COR-L47 (cell line): ENCODE results near the gene RHBDF2.

Source experiments
- DNase-seq: peaks from one replicate; lab custom pipeline; 2025; lab: John Stamatoyannopoulos, UW

RHBDF2 gene

DNA sequence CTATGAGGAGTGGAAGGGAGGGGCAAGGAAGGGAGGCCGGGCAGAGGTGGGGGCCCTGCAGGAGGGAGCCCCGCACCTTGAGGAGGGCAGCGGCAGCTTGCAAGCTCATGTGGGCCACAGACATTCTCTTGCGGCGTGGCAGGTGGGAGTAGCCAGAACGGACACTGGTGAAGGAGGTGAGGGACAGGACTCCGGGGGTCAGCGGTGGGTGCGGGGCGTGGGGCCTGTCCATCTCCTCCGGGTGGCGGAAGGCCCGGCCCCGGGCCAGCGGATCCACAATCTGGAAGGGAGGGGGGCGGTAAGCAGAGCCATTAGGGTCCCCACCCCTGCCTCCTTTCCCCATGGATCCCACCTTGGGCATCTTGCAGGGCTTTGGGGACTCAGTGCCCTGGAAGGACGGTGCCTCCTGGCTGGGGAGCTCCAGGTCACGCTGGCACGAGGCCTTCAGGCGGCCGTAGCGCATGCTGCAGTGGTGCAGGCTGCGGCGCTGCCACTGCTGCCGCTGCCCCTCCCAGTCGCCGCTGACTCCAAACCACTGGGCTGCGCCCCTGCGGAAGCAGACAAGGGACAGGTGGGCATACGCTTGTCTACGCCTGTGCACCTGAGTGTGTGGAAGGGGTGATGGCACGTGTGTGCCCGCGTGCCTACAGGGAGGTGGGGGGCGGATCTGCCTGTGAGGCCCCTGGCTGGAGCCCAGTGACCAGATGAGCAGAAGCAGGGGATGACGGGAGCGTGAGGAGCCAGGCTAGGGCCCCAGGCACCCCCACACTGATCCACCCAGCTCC is 22.3 kb downstream of the RHBDF2 start:
- DNase-seq: no peak

DNA sequence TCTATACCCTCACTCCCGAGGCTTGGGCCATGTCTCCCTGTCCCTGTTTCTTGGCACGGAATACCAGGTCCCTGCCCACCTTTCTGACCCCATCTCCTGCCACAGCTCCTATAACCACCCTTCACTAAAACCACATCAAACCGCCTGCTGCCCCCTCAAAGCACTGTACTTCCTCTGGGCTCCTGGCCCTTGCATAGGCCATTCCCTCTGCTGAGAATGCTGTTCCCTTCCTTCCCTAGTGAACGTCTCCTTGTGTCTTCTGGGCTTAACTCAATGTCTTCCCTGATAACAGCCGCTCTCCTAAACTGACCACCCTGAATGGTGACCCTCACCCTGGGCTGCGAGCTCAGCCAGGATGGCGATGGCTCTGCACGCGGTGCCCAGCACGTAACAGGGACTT is 23.1 kb downstream of the RHBDF2 start:
- no peak for DNase-seq

DNA sequence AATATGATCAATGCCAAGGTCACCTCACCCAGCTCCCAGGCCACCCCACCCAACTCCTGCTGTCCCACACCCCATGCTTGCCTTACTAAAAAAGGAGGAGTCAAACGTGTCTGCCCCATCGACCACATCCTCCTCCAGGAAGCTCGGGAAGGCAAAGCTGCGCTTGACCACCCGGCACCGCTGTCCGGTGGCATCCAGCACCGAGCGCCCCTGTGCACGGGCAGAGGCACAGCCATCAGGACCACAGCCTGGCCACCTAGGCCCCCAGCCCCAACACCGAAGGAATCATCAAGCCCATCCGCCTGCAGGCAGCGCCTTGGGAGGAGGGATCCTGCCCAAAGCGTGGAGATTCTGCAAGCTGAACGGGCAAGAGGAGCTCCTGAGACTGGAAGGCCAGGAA is 23.6 kb downstream of the RHBDF2 start:
- DNase-seq: no peak

DNA sequence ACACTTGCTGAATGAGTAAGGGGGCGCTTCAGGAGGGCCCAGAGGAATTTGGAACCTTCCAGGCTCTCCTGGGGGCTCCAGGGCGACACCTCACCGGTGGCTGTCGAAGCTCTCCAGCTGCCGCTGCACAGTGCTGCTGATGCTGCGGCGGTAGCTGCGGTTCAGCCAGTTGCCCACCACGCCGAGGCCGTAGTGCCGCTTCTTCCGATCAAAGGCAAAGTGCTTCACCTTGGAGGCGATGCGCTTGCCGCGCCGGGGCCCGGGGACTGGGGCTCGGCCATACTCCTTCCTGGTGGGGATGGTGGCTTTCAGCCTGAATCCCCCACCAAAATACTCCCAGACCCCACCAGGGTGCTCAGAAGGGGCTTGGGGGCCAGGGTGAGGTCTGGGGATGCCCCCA is 24.5 kb downstream of the RHBDF2 start:
- DNase-seq: no peak

DNA sequence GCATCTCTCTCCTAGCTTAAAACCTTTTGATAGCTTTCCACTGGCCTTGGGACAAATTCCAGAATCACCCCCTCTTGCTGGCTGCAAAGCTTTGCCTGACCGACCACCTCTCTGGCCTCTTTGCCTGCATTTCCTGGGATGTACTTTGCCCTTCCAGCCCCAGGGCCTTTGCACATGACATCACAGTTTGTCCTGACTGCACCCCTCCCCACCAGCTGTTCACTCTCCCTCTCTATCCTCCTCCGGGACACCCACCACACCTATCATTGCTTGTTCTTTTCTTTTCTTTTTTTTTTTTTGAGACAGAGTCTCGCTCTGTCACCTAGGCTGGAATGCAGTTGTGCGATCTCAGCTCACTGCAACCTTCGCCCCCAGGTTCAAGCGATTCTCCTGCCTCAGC is 25.9 kb downstream of the RHBDF2 start:
- DNase-seq: no peak

DNA sequence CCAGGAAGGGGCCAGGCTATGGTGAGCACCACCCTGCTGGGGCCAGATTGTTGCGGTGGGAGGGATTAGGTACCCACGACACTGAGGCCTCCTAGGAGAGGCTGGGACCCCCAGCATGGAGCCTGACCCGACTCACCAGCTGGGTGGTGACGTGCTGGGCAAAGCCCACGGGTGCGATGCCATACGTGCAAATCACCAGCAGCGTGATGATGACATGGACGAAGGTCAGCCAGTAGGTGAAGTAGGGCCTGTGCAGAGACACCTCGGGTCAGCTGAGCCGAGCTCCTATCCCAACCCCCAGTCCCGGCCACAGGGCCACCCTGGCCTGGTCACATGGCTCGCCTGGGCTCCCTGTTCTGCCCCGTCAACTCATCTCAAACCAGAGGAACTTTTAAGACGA is 26.3 kb downstream of the RHBDF2 start:
- no peak for DNase-seq

DNA sequence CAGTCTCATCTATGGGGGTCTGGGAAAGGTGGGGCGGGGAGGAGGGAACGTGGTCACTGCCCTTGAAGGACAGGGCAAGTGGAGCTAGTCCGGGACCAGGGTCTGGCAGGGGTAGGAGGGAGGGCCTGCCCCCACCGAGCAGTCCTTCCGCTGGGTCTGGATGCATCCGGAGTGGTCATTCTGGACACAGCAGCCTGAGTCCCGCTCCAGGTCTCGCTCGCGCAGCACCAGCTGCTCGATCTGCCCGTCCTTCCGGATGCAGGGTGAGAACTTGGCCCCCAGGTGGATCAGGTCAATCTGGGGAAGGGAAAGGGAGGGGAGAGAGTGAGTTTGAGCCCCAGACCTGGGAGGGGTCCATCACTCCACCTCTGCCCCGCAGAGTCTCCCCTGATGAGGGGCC is 27.0 kb downstream of the RHBDF2 start:
- DNase-seq: no peak

DNA sequence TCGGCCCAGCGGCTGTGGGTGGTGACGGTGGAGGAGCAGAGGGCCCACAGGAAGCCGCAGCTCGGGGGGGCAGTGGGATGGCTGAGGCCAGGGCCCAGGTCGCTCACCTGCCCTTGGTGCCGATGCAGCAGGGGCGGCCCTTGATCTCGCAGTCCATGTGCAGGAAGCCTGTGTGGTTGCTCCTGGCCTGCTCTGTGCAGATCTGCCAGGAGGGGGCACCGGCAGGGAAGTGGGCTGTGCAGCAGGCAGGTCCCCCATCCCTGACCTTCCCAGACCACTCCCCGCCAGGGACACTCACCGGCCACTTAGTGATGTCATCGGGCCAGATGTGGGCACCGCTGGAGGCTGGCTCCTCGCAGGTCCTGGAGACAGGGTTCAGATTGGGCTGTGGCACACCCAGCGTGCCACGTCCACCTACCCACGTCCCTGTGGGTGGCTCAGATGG is 27.7 kb downstream of the RHBDF2 start:
- DNase-seq: no peak

DNA sequence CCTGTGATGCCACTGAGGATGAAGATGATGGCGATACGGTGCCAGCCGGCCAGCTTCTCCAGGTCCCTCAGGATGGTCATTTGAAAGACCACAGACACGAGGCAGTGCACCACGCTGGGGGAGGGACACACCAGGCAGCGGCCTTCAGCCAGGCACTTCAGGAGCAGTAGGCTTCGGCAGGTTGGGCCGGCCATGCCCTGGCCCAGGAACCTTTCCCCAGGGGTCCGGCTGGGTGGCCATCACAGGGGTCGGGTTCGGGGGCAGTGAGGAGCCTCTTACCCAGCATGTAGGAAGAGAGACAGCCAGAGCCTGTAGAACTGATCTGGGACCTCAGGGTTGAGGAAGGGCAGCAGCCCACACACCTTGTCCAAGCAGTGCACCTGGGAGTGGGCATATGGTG is 28.5 kb downstream of the RHBDF2 start:
- DNase-seq: no peak

DNA sequence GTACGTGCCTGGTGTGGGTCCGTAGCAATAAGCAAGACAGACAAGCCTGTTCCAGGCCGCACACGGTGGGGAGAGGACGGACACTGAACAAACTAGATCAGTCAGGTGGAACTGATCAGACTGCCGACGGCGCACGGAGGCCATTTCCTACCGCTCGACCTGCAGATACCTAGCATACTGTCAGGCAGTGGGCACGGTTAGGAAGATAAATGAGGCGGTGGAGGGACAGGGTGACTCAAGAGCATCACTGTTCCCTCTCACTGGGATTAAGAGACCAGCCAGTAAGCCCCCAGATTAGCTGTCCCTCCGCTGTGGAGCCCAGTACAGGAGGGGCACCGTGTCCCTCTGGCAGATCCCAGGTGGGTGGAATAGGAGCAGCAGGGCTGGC is 29.0 kb downstream of the RHBDF2 start:
- no peak for DNase-seq

DNA sequence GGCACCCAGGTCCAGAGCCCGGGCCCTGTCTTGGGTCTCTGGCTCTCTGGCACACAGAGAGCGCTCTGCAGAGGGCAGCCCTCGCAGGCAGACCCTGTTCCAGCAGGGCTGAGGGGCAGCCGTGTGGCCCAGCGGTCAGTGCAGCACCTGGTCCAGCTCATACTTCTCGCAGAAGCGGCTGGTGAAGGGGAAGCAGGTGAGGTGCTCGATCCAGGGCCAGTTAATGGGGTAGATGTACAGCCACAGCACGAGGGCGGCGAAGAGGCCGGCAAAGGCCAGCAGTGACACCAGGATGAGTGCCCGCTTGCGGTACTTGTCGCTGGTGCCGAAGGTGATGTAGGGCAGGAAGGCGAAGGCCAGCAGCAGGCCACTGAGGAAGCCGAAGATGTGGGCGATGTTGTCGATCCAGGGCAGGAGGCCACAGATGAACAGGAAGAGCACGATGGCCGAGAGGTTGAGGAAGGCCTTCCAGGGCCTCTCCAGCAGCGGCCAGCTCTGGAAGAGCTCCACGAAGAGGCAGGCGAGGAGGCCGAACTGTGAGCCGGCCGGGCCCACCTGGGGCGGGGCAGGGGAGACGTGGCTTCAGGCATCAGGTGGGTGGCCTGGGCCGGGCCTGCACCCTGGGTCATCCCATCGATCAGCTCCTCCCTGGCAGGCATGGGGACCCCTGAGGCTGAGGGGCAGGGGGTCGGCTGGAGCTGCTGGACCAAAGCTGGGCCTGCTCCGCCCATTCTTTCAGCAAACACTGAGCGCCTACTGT is 29.5 kb downstream of the RHBDF2 start:
- DNase-seq: no peak

DNA sequence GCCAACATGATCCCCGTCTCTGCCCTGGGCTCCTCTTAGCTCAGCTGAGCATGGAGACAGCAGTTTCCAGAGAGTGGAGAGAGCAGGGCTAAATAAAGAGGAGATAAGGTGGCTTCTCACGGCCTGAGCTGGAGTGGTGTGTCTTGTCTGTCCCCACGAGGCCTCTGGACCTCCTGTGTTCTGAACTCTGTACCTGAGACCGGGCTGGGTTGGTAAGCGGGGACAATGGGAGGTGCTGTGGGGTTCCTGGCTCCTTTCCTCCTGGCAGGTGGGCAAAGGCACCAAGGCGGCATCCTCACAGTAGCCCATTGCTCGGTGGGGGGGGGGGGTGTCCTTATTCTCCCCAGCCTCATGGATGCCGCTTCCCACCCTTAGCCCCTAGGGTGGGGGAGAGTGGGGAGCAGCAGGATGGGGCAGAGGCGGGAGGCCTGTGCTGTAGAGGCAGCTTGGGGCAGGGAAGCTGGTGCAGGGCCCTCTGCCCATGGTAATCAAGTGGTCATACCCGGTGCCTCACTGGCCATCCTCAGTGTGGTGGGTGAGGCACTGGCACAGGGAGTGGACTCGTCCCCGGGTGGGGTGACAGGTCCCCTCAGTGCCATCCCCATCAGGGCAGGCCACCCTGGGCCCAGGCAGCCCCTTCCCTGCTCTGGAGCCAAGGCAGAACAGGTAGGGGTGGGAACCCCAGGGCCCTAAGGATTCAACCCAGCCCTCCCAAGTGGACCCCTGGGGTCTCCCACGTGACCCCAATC is 31.1 kb downstream of the RHBDF2 start:
- no peak for DNase-seq

DNA sequence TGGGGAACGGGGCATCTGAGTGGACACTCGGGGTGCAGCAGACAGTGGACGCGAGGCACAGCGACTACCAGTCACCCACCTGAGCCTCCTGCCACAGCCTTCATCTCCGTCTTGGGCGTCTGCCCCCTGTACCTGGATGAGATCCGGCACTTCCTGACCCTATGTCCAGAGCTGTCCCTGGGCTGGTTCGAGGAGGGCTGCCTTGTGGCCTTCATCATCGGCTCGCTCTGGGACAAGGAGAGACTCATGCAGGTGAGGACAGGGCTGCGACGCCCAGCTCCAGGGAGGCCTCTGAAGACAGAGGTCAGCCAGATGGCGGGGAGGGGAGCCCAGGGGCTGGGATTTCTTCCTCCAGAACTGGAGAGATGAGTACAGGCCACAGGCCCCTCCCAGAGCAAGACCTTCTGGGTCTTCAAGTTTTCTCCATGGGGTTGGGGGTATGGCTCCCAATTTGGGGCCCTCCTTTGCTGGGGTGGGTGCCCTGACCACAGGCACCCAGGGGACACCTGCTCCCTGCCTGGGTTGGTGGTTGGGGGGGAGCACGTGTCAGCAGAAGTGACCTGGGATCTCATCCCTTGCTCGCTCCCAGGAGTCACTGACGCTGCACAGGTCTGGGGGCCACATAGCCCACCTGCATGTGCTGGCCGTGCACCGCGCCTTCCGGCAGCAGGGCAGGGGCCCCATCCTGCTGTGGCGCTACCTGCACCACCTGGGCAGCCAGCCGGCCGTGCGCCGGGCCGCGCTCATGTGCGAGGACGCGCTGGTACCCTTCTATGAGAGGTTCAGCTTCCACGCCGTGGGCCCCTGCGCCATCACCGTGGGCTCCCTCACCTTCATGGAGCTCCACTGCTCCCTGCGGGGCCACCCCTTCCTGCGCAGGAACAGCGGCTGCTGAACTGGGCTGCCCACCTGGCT is 31.9 kb downstream of the RHBDF2 start:
- no peak for DNase-seq

DNA sequence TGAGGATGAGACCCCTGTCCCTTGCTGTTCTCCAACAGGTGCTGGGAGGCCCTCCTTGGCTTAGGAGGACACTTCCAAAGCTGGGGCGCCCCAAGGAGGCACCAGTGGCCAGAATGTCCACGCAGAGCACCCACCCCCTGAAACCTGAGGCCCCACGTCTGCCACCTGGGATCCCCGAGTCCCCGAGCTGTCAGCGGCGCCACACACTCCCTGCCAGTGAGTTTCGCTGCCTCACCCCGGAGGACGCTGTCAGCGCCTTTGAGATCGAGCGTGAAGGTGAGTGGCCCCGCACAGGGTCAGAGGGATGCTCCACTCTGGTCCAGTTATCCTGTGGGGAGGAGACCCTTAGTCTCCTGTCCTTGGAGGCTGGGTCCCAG is 32.6 kb downstream of the RHBDF2 start:
- no peak for DNase-seq

DNA sequence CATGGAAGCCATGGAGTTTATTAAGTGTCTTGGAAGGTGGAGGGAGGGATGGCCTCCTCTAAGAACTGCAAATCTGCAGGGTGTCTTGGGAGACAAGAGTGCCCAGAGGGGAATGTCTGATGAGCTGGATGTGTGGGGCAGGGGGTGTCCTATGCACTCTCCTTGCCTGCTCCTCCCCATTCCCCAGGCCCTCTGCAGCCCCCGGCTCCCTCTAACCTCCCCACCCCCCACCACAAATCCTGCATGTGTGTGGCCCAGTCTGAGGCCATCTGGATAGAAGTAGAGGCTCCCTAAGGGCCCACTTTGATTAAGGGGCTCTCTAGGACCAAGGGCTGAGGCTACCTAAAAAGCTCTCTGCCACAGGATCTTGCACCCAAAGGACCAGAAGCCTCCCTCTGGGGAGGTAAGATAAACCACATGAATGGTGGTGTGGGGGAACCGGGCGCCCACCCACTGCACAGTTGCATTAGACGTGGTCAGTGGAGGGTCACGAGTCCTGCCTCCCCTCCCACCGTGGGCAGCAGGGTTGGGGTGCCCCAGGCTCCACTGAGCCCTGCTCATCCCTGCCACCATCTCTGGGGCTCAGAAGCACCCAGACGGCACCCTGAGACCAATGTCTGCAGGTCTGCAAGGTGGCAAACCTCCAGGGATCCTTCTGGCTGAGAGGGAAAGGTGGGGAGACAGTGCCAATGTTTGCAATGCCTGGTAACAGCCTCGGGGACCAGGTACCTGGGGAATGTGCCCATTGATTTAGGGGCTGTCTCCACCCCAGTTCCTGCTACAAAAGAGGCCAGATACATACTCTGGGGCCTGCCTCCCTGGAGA is 33.2 kb downstream of the RHBDF2 start:
- no peak for DNase-seq

DNA sequence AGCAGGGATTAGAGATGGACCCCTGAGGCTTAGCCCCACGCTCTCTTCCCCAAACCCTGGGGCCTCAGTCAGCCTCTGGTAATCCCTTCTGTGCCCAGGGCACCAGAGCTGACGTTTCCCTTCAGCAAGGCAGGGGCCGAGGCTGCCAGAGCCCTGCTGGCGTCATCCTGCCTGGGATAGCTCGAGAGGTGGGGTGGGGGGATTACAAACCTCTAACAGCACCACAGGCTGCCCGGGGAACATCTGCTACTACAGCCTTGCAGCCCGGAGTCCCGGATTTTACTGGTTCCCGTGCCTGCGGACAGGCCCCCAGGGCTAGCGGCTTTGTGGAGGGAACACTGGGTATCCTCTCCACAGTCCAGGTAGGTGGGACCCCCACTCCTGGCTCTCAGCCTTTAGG is 33.9 kb downstream of the RHBDF2 start, which contains the start of gene AANAT:
TSS of gene AANAT (plus strand) at position 238 of the 400 bp plus-strand sequence. CDS start 1,144 bp downstream, outside the sequence.
- no peak for DNase-seq

DNA sequence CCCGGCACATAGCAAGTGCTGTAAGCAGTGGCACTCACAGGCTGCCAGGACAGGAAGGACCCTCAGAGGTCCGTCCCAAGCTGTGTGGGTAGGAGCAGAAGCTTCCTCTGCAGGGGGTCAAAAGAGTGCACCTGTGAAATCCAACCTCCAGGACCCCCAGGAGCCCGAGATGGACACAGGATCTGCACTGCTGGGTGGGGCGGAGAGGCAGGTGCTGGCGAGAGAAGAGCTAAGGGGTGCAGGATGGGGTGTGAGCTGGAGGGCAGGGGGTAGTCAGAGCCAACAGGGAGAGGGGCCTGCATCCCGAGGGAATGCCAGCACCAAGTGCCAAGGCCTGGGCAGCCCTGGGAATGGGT is 34.5 kb downstream of the RHBDF2 start:
- no peak for DNase-seq

DNA sequence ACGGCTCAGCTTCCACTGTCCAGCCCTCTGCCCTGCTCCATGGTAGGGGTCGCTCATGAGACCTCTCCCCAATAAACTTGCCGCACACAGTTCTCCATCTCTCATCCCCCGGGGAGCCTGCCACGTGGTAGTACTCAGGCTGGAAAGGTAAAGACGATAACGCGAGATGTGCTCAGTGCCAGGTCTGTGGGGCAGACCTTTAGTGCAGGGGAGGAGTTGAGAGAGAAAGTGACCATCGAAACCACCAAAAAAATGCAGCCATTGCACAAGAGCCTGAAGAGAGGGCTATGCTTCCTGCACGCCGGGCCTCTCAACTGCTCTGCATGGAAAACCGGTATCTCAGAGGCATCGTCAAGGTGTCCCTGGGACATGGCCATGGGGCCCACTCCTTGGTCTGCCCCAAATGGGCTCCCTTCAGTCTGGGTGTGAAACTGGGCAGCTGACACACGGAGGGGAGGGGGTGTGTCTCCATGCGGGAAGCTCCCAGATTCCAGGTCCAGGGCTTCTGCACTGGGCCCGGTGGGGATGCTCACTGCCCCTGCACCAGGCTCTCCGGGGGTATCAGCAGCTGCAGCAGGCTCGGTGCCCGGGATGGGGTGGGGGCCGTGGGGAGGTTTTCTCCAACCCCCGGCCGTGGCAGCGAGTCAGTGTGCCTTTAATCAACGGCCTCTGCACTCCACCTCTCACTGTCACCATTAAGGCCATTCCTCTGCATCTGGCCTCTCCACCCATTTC is 38.5 kb downstream of the RHBDF2 start:
- DNase-seq: no peak

DNA sequence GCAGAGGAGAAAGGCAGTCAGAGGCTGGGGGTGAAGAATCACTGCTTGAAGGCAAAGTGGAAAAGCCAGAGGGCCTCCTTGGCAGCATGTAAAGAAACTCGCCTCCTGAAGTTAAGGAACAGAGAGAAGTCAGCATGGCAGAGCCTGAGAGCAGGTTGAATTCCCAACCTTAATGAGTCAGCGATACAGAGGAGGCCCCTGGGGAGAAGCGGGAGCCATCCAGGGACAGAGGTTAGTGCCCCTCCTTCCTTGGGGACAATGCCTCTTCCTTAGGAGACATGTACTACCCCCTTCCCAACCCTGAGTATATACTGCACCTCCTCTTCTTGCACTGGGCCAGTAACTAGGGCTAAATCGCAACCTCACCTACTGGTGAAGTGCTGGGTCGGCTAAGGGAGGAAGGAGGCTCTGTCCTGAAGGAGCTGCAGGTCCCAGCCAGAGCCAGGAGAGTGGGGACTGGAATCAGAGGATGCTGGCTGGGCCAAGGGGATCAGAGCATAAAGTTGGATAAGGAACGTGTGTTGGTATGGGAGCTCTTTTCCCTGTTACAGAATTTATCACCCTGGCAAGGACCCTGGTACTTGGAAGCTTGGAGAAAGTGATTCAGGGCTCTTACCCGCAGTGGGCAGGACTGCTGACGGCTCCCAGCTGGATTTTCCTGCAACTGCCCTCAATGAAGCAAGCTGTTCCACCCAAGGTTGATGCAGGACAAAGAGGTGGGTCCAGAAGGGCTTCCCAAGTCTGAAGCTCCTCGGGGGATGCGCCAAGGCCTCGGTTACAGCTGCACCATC is 39.3 kb downstream of the RHBDF2 start:
- no peak for DNase-seq
